ENCODE results near the gene CFAP97D2.

DNA sequence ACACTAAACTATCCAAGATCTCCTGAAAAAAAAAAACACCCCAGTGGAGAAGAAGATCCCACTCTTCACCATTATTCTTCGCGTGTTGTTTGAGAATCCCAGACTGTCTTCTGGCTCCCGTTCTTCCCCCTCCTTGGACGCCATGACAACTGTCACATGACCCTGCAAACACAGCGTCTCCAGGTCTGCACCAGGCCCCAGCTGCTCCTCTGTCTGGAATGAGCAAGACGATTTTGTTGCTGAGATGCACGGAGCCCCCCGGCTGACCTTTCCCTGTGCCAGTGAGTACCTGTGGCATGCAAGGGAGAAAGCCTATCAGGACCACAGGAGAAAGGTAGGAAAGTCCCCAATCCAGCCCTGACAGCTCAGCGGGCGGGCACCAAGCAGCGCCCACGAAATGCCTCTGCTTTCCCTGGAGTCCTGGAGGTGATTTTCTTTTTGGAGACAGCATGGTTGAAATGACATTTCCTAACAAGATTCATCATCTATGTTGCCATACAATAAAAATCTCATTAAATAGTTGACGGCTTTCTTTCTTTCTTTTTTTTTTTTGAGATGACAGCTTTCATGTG, at the start of gene CFAP97D2:
- TF ChIP-seq, protein P1, sequence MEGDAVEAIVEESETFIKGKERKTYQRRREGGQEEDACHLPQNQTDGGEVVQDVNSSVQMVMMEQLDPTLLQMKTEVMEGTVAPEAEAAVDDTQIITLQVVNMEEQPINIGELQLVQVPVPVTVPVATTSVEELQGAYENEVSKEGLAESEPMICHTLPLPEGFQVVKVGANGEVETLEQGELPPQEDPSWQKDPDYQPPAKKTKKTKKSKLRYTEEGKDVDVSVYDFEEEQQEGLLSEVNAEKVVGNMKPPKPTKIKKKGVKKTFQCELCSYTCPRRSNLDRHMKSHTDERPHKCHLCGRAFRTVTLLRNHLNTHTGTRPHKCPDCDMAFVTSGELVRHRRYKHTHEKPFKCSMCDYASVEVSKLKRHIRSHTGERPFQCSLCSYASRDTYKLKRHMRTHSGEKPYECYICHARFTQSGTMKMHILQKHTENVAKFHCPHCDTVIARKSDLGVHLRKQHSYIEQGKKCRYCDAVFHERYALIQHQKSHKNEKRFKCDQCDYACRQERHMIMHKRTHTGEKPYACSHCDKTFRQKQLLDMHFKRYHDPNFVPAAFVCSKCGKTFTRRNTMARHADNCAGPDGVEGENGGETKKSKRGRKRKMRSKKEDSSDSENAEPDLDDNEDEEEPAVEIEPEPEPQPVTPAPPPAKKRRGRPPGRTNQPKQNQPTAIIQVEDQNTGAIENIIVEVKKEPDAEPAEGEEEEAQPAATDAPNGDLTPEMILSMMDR (conservative IDR thresholded peaks at IDR 0.05 in 1 of 2, IDR thresholded peaks at IDR 0.05 in 1 of 2; ENCODE audit: extremely low read depth in 1 of 2, insufficient read depth in 1 of 2, low read depth in 1 of 2, low read length in 2 of 2) = no peak
- no peak for TF ChIP-seq EZH2 (IDR thresholded peaks at IDR 0.05; ENCODE audit: borderline replicate concordance, low read length)

Data from mammary epithelial cell (primary cell).